HG03045 (cell line): ENCODE data around the gene RPS24.
A peak's percentile ranks its signal among the peaks of the same experiment; 100 is the strongest.

Source experiments
- ATAC-seq: cut with Tn5 transposase; IDR thresholded peaks from one replicate; pipeline ENCODE4 v1.9.1; 2021; ENCODE audit warnings: mild to moderate bottlenecking, moderate library complexity; ENCODE audit not compliant: unreplicated experiment

The RPS24 gene

DNA sequence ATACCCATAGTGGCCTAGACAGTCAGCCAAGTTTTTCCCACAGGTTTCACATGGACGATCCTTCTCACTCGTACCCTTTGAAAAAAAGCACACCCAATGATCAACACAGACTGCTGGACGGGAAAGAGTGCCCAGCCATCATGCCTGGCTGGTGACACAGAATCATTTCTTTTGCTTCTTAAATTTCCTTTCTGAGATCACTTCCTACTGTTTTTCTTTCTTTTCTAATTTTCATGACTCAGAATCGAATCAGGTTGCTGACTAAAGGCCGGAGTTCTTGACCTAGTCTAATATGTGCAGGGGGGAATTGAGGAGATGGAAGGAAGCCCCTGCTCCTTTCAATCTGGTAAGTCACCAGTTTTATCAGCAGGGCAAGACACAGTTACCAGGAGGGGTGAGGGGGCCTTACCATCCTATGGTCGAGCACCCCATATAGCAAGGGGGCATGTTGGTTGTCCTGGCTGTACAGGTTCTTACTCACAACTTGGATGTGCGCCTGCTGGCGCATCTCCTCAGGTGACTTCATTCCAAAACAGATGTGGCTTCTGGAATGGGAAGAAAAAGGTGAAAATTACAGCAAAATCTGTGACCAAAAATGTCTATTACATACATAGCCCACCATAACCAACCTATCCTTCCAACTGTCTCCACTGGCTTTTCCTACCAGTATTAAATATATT is 7.8 kb upstream of the RPS24 start:
- no peak for ATAC-seq

- ATAC-seq, result peak; percentile 10
These were observed 5.0 kb upstream of the RPS24 start for GRCh38 chr10:78028438-78029268.

GRCh38 chr10:78029269-78030226 is 4.1 kb upstream of the RPS24 start, which contains the start of gene POLR3A:
POLR3A (minus strand) TSS chr10:78029515; CDS start chr10:78029407, 108 bp downstream.
- ATAC-seq, result peak; percentile 67

DNA sequence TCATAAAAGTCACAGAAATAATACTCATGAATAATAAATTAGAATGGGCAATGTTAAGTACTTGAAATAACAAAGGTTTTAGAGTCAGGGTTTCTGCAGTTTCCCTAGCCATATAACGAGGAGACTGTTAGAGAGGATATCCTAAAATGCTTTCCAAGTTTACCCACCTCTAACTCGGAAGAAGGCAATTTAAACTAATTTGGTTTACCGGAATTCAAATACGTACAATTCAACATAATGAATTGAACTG is 351 bp upstream of the RPS24 start:
- no peak for ATAC-seq

DNA sequence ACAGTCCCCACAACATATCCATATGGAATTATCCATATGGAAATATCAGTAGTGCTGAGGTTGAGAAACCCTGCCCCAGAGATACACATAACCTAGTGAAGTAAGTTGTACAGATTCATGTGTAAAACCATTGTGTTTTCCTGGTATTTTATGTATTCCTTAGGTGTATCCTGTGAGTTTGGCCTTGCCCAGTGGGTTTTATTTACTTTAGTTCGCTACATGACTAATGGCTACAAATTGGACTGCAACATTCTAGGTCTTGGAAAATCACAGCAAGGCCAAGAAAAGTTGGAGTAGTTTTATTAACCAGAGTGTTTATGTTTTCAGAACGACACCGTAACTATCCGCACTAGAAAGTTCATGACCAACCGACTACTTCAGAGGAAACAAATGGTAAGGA is 1.4 kb downstream of the RPS24 start:
- no peak for ATAC-seq

DNA sequence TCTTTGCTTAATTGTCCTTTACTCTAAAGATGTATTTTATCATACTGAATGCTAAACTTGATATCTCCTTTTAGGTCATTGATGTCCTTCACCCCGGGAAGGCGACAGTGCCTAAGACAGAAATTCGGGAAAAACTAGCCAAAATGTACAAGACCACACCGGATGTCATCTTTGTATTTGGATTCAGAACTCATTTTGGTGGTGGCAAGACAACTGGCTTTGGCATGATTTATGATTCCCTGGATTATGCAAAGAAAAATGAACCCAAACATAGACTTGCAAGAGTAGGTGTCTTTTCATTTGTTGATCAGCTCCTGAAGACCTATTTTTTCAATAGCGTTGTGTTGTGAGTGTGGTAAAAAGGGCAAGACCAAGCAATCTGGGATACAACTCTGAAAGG is 1.8 kb downstream of the RPS24 start:
- ATAC-seq, result no peak

GRCh38 chr10:78035933-78036583 is 2.4 kb downstream of the RPS24 start:
- ATAC-seq, result no peak

- no peak for ATAC-seq
These were observed 4.4 kb downstream of the RPS24 start for GRCh38 chr10:78038105-78038504.

DNA sequence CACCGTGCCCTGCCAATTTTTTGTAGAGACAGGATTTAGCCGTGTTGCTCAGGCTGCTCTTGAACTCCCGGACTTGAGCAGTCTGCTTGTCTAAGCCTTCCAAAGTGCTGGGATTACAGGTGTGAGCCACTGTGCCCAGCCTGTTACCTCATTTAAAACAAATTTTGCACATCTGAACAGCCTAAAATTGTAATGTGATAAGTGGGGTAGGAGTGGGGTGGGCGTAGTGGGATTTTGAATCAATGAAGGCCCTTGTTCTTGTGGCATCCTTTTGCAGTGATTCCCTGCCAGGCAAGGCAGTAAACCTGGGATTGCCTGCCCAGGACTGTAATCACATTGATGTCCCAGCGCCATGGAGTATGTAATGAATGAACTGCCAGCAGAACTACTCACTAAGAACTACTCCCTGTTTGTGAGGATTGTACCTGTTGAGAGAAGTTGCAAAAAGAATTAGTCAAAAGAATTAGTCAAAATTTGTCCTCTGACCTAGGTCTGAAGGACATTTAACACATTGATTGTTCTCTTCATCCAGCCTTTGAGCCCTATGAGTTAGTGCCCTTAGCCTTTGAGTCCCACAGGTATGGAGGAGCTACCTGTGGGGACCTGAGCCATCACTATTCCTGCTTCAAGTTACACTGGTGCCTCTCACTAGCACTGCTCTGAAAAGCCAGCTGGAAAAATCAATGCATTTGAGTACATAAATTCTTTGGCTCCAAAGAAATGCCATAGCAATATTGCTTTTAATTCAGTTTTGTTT is 5.3 kb downstream of the RPS24 start:
- ATAC-seq, result no peak

DNA sequence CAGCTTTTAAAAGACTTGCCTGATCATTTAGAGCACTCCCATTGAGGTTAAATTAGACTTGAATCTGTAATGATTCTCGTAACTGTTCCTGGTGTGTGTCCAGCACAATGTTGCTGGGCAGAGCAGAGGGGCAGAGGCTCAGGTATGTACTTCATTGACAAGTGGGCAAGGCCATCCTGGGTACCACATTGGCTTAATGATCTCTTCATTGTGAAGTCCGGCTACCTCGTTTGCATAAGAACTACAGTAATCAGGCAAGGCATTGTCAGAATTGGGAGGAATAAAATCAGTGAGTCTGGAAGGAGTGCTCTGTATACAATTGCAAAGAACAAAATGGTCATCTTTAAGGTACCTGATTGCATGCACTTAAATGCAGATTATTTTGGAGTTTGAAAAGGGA is 6.1 kb downstream of the RPS24 start:
- ATAC-seq, result no peak

DNA sequence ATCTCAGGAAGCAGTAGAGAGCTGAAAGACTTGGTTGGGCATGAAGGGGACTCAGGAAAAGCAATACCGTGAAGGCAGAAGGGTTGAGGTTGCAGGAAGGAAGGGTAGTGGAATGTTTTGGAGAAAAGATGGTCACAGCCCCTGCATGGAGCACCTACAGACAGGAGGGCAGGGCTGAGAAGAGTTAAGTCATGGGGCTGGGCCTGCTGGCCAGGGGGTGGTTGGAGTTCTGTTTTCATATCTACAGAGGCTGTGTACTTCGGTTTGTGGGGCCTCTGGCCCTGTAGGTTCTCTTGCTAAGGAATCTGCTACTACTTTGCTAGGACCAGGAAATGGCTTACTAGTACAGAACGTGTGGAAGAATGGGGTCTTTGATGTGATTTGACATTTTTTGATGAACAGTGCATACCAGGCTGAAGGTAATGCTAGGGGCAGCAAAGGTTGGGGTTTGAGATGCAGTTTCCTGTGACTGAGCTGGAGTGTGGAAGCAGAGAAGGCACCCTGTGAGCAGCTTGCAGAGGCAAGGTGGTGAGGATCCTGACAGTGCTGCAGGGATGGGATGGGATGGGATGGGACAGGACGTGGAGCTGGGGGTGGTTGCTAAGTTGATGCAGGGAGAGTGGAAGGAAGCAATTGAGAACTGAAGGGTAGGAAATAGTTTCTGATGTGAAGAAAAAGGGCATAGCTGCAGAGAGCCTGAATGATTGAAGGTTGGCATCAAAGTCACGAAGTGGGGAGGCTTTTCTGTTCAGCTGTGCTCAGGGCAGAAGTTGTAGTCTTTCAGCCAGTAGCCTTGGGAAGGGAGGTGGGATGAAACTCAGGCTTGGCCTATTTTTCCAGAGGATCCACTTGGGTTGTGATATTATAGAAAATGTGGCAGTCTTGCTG is 7.8 kb downstream of the RPS24 start:
- no peak for ATAC-seq

- no peak for ATAC-seq
These were observed 8.5 kb downstream of the RPS24 start for GRCh38 chr10:78042058-78042751.

- no peak for ATAC-seq
These were observed 9.1 kb downstream of the RPS24 start for GRCh38 chr10:78042752-78043104.

DNA sequence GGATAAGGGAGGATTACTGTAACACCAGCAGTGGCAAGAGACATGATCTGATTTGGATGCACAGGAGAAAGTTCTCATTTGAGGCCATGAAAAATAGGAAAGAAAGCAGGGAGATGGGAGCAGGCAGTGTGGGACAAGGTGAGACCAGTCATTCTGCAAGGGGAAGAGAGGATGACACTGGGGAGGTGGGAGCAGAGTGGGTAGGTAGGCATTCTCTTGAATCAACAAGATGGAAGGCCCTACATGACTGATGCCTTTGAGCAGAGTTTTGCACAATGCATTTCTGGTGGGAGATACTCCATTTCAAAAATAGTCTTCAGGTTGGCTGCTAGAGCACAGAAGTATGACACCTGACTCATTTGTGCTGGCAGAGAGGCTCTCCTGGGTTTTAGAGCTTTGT is 10.5 kb downstream of the RPS24 start:
- ATAC-seq, result no peak

GRCh38 chr10:78044699-78045098 is 11.0 kb downstream of the RPS24 start:
- ATAC-seq, result no peak

DNA sequence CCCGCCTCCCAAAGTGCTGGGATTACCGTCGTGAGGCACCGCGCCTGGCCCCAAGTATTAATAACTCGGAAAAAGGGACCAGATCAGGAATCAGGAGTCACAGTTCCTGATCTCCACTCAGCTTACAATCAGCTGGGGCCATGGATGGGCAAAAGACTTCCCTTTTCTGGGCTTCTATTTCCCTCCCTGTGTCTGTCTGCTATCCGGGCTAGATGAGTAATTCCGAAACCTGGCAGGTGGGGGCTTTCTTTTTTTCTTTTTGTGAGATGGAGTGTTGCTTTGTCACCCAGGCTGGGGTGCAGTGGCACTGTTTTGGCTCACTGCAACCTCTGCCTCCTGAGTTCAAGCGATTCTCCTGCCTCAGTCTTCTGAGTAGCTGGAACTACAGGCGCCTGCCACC is 11.6 kb downstream of the RPS24 start:
- ATAC-seq, result peak; percentile 67

- ATAC-seq, result no peak
These were observed 12.2 kb downstream of the RPS24 start for GRCh38 chr10:78045856-78046255.

DNA sequence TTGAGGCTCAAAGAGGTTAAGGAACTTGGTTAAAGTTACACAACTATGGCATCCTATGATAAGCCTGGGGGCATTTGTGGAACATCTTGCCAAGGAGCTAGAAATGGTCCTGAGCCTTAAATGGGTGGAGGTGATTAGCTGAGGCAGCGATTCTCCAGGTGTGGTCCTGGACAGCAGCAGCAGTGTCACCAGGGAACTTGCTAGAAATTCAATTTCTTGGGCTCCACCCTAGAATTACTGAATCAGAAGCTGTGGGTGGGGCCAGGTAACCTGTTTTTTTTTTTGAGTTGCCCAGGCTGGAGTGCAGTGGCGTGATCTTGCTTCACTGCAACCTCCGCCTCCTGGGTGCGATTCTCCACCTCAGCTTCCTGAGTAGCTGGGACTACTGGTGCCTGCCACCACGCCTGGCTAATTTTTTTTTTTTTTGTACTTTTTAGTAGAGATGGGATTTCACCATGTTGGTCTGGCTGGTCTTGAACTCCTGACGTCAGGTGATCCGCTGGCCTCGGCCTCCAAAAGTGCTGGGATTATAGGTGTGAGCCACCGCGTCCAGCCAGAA is 13.1 kb downstream of the RPS24 start:
- ATAC-seq, result no peak
